Measurements from ENCODE around the gene MARCHF3. TPM values are rescaled to one million over a fixed set of nuclear protein-coding genes. Genes with fewer than 3 reads are reported as not detected.
"Not testable (repeated sequence)": the region's sequence is repeated elsewhere in the genome, so short reads cannot be mapped to it uniquely, and the experiment has no call there.

Gene MARCHF3
- polyA plus RNA-seq, 5 donors: 4.7 to 5.6 (median 5.3) TPM

- DNase-seq: no peak
Observed at GRCh38 chr5:127013407-127013806, 17.0 kb downstream of the MARCHF3 start.

- DNase-seq: no peak
Observed at GRCh38 chr5:127012916-127013315, 17.4 kb downstream of the MARCHF3 start.

GRCh38 chr5:127011961-127012644 lies 18.3 kb downstream of the MARCHF3 start:
- no peak for DNase-seq

- DNase-seq: no peak
Observed at GRCh38 chr5:127011153-127011552, 19.2 kb downstream of the MARCHF3 start.

GRCh38 chr5:127010362-127010761 lies 20.0 kb downstream of the MARCHF3 start:
- no peak for DNase-seq

GRCh38 chr5:127009784-127010183 lies 20.6 kb downstream of the MARCHF3 start:
- no peak for DNase-seq

GRCh38 chr5:127008300-127008975 lies 21.9 kb downstream of the MARCHF3 start:
- no peak for DNase-seq

GRCh38 chr5:127007522-127007921 lies 22.8 kb downstream of the MARCHF3 start:
- no peak for DNase-seq

GRCh38 chr5:127006744-127007143 lies 23.6 kb downstream of the MARCHF3 start:
- DNase-seq: no peak

- DNase-seq: not testable (repeated sequence)
Observed at GRCh38 chr5:127005282-127005681, 25.1 kb downstream of the MARCHF3 start.

GRCh38 chr5:127004721-127005120 lies 25.6 kb downstream of the MARCHF3 start:
- DNase-seq: no peak

- no peak for DNase-seq
Observed at GRCh38 chr5:127003798-127004495, 26.4 kb downstream of the MARCHF3 start.

- no peak for DNase-seq
Observed at GRCh38 chr5:127002390-127002789, 28.0 kb downstream of the MARCHF3 start.

- DNase-seq: no peak
Observed at GRCh38 chr5:127001621-127002296, 28.6 kb downstream of the MARCHF3 start.

- DNase-seq: no peak
Observed at GRCh38 chr5:126998895-126999570, 31.3 kb downstream of the MARCHF3 start.

- no peak for DNase-seq
Observed at GRCh38 chr5:126998201-126998631, 32.1 kb downstream of the MARCHF3 start.

- no peak for DNase-seq
Observed at GRCh38 chr5:126995689-126996088, 34.7 kb downstream of the MARCHF3 start.

- DNase-seq: no peak
Observed at GRCh38 chr5:126995039-126995438, 35.3 kb downstream of the MARCHF3 start.

- DNase-seq: no peak
Observed at GRCh38 chr5:126994485-126994884, 35.9 kb downstream of the MARCHF3 start.

GRCh38 chr5:126988021-126988569 lies 42.3 kb downstream of the MARCHF3 start:
- DNase-seq: no peak

GRCh38 chr5:126987271-126987899 lies 43.0 kb downstream of the MARCHF3 start:
- no peak for DNase-seq

Measured in right lung (tissue), 5 donors.